ENCODE measurements around the gene ZNF75A.

DNA sequence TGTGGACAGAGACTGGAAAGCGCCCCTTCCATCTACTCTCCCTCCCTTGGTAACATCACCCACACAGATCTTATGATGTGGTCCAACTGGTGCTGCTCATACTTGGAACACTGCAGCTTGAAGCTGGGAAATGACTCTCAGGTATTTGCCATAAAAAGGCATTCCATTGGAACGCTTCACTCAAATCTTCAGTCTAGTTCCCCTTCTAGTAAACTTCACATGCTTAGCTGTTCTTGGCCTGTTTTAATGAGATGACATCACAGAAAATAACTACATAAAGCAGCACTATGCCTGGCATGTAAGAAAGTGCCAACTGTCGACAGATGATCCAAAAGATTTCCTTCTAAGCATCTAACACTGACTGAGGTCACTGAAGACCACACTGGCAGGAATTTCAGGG, 12.7 kb upstream of the ZNF75A start:
- TF ChIP-seq, protein P1, sequence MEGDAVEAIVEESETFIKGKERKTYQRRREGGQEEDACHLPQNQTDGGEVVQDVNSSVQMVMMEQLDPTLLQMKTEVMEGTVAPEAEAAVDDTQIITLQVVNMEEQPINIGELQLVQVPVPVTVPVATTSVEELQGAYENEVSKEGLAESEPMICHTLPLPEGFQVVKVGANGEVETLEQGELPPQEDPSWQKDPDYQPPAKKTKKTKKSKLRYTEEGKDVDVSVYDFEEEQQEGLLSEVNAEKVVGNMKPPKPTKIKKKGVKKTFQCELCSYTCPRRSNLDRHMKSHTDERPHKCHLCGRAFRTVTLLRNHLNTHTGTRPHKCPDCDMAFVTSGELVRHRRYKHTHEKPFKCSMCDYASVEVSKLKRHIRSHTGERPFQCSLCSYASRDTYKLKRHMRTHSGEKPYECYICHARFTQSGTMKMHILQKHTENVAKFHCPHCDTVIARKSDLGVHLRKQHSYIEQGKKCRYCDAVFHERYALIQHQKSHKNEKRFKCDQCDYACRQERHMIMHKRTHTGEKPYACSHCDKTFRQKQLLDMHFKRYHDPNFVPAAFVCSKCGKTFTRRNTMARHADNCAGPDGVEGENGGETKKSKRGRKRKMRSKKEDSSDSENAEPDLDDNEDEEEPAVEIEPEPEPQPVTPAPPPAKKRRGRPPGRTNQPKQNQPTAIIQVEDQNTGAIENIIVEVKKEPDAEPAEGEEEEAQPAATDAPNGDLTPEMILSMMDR (IDR thresholded peaks at IDR 0.05) = no peak
- no peak for TF ChIP-seq POLR2AphosphoS5 (IDR thresholded peaks at IDR 0.05)

Data from gastroesophageal sphincter (tissue), 3 donors.